Skeletal muscle tissue (tissue), 4 donors: ENCODE results near the gene PRKN. TPM values are rescaled to one million over a fixed set of nuclear protein-coding genes. Genes with fewer than 3 reads are reported as not detected.

Experiments used
- H3K27ac ChIP-seq: one replicate; pipeline ENCODE4 v1.7.0; 2013; ENCODE audit warnings: mild to moderate bottlenecking, low read depth, low read length, inconsistent platforms
- H3K27me3 ChIP-seq, 3 donors: one replicate each; pipeline ENCODE4 v1.7.0; 2013; ENCODE audit warnings: low read length in 3 of 3; ENCODE audit not compliant: control insufficient read depth in 3 of 3, insufficient read depth in 3 of 3
- H3K36me3 ChIP-seq, 3 donors: one replicate each; pipeline ENCODE4 v1.7.0; 2013; ENCODE audit warnings: low read length in 3 of 3; ENCODE audit not compliant: control insufficient read depth in 3 of 3, insufficient read depth in 3 of 3
- H3K4me1 ChIP-seq, 3 donors: one replicate each; pipeline ENCODE4 v1.7.0; 2013; ENCODE audit warnings: low read length in 3 of 3, mild to moderate bottlenecking in 3 of 3; ENCODE audit not compliant: control insufficient read depth in 3 of 3, insufficient read depth in 3 of 3
- H3K4me3 ChIP-seq, 3 donors: one replicate each; pipeline ENCODE4 v1.7.0; 2013; ENCODE audit warnings: low read length in 3 of 3
- H3K9ac ChIP-seq, 3 donors: one replicate each; pipeline ENCODE4 v1.7.0; 2013; ENCODE audit warnings: low read length in 3 of 3, mild to moderate bottlenecking in 3 of 3, moderate library complexity in 2 of 3, low read depth in 1 of 3
- H3K9me3 ChIP-seq, 3 donors: one replicate each; pipeline ENCODE4 v1.7.0; 2013; ENCODE audit warnings: low read length in 3 of 3; ENCODE audit not compliant: control insufficient read depth in 3 of 3
- total RNA-seq: library from RNA; depleted of rRNA; stranded (reverse); fragments of >200 nt; gene quantifications from one replicate; pipeline ENCODE4 v1.2.3, GENCODE V29; 2014
- donor health status: Osteomylitis.

PRKN gene
- total RNA-seq, 1 donor from 2014 or later, result 16.7 TPM

GRCh38 chr6:161716176-161716575 lies 1011.4 kb downstream of the PRKN start:
- no peaks in the 10 kb centered on the region for H3K27me3 ChIP-seq
- no peak overlapping the region for H3K4me3 ChIP-seq
- no peaks in the 10 kb centered on the region for H3K36me3 ChIP-seq
- H3K27ac ChIP-seq, result no peak overlapping the region
- no peak overlapping the region for H3K9ac ChIP-seq
- H3K9me3 ChIP-seq, result no peaks in the 10 kb centered on the region
- H3K4me1 ChIP-seq, result no peaks in the 10 kb centered on the region

- H3K9me3 ChIP-seq, result no peaks in the 10 kb centered on the region
- no peak overlapping the region for H3K9ac ChIP-seq
- H3K27ac ChIP-seq, result no peak overlapping the region
- H3K4me3 ChIP-seq, result no peak overlapping the region
- H3K27me3 ChIP-seq, result no peaks in the 10 kb centered on the region
- H3K36me3 ChIP-seq, result no peaks in the 10 kb centered on the region
- H3K4me1 ChIP-seq, result no peaks in the 10 kb centered on the region
These were observed 1015.6 kb downstream of the PRKN start for GRCh38 chr6:161711938-161712337.

GRCh38 chr6:161711515-161711914 lies 1016.1 kb downstream of the PRKN start:
- Histone ChIP-seq H3K9me3 (no peaks in the 10 kb centered on the region), H3K4me1 (no peaks in the 10 kb centered on the region), H3K36me3 (no peaks in the 10 kb centered on the region), H3K9ac (no peak overlapping the region), H3K4me3 (no peak overlapping the region), H3K27ac (no peak overlapping the region), H3K27me3 (no peaks in the 10 kb centered on the region)

GRCh38 chr6:161710698-161711097 lies 1016.9 kb downstream of the PRKN start:
- H3K9me3 ChIP-seq, result no peaks in the 10 kb centered on the region
- H3K27ac ChIP-seq, result no peak overlapping the region
- H3K27me3 ChIP-seq, result no peaks in the 10 kb centered on the region
- no peak overlapping the region for H3K4me3 ChIP-seq
- H3K36me3 ChIP-seq, result no peaks in the 10 kb centered on the region
- H3K9ac ChIP-seq, result no peak overlapping the region
- no peaks in the 10 kb centered on the region for H3K4me1 ChIP-seq

GRCh38 chr6:161701056-161701455 lies 1026.5 kb downstream of the PRKN start:
- Histone ChIP-seq H3K27ac (no peak overlapping the region), H3K9ac (no peak overlapping the region), H3K4me1 (no peaks in the 10 kb centered on the region), H3K4me3 (no peak overlapping the region), H3K9me3 (no peaks in the 10 kb centered on the region), H3K27me3 (no peaks in the 10 kb centered on the region), H3K36me3 (no peaks in the 10 kb centered on the region)

GRCh38 chr6:161696801-161697200 lies 1030.8 kb downstream of the PRKN start:
- Histone ChIP-seq H3K36me3 (no peaks in the 10 kb centered on the region), H3K9me3 (no peaks in the 10 kb centered on the region), H3K27me3 (no peaks in the 10 kb centered on the region), H3K27ac (no peak overlapping the region), H3K9ac (no peak overlapping the region), H3K4me3 (no peak overlapping the region), H3K4me1 (no peaks in the 10 kb centered on the region)

- Histone ChIP-seq H3K27me3 (no peaks in the 10 kb centered on the region), H3K9me3 (no peaks in the 10 kb centered on the region), H3K9ac (no peak overlapping the region), H3K27ac (no peak overlapping the region), H3K4me1 (no peaks in the 10 kb centered on the region), H3K36me3 (no peaks in the 10 kb centered on the region), H3K4me3 (no peak overlapping the region)
These were observed 1032.6 kb downstream of the PRKN start for GRCh38 chr6:161694995-161695394.

- Histone ChIP-seq H3K36me3 (no peaks in the 10 kb centered on the region), H3K4me1 (peaks cover 0 to 2% (median 0%) of the 10 kb centered on the region in 3 donors), H3K27ac (no peak overlapping the region), H3K9me3 (no peaks in the 10 kb centered on the region), H3K27me3 (no peaks in the 10 kb centered on the region), H3K4me3 (no peak overlapping the region), H3K9ac (no peak overlapping the region)
These were observed 1040.9 kb downstream of the PRKN start for GRCh38 chr6:161686655-161687054.

- no peak overlapping the region for H3K9ac ChIP-seq
- no peak overlapping the region for H3K4me3 ChIP-seq
- H3K9me3 ChIP-seq, result no peaks in the 10 kb centered on the region
- no peaks in the 10 kb centered on the region for H3K36me3 ChIP-seq
- H3K27me3 ChIP-seq, result no peaks in the 10 kb centered on the region
- H3K4me1 ChIP-seq, result peaks cover 0 to 2% (median 0%) of the 10 kb centered on the region in 3 donors
- no peak overlapping the region for H3K27ac ChIP-seq
These were observed 1042.7 kb downstream of the PRKN start for GRCh38 chr6:161684731-161685475.

GRCh38 chr6:161683400-161683799 lies 1044.2 kb downstream of the PRKN start:
- H3K36me3 ChIP-seq, result no peaks in the 10 kb centered on the region
- peaks cover 0 to 2% (median 0%) of the 10 kb centered on the region in 3 donors for H3K4me1 ChIP-seq

More at GRCh38 chr6:161683400-161683799, 1044.2 kb downstream of the PRKN start:
- Histone ChIP-seq H3K27me3 (no peaks in the 10 kb centered on the region), H3K9me3 (no peaks in the 10 kb centered on the region), H3K27ac (no peak overlapping the region), H3K9ac (no peak overlapping the region), H3K4me3 (no peak overlapping the region)
